CD4-positive, alpha-beta T cell treated with Interleukin-6 at 100 ng/mL for 8 hours (primary cell): ENCODE results near the gene TCAP.

Experiments
- DNase-seq: peaks from one replicate; pipeline ENCODE4 v3.0.0-alpha.2; 2020; ENCODE audit warnings: mixed read lengths, low spot score

Gene TCAP

GRCh38 chr17:39667945-39668924 lies 3.1 kb downstream of the TCAP start, which contains the start of gene PNMT:
Gene PNMT (plus strand): TSS chr17:39668453. CDS start chr17:39668476, 23 bp downstream.
- peak; percentile 70 for DNase-seq

DNA sequence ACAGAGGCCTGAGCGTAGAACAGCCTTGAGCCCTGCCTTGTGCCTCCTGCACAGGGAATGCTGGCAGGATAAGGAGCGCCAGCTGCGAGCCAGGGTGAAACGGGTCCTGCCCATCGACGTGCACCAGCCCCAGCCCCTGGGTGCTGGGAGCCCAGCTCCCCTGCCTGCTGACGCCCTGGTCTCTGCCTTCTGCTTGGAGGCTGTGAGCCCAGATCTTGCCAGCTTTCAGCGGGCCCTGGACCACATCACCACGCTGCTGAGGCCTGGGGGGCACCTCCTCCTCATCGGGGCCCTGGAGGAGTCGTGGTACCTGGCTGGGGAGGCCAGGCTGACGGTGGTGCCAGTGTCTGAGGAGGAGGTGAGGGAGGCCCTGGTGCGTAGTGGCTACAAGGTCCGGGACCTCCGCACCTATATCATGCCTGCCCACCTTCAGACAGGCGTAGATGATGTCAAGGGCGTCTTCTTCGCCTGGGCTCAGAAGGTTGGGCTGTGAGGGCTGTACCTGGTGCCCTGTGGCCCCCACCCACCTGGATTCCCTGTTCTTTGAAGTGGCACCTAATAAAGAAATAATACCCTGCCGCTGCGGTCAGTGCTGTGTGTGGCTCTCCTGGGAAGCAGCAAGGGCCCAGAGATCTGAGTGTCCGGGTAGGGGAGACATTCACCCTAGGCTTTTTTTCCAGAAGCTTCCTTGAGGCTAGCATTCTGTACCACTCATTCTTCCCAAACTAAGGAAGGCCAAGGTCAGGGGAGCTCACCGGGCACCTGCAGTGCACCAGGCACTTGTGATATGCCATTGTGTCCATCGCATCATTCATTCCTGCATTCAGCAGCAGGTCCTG lies 5.0 kb downstream of the TCAP start:
- no peak for DNase-seq

DNA sequence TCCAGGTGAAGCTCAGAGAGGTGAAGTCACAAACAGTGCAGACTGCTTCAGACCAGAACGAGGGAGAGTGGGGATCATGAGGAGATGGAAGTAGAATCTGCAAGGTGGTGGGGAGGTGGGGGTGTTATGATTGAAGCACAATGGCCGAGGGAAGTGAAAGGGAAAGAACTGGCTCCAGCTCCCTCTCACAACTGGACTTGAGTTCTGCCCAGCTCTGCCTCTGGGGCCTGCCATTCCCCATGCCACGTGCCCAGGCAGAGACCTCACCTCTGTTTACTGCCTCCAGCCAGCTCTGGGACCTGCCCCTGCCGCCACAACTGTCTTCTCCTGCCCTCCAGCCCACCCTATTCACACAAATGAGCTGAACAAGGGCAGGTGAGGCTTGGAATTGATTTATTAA lies 5.6 kb downstream of the TCAP start:
- DNase-seq: no peak

GRCh38 chr17:39671651-39672521 lies 6.7 kb downstream of the TCAP start:
- DNase-seq: no peak

DNA sequence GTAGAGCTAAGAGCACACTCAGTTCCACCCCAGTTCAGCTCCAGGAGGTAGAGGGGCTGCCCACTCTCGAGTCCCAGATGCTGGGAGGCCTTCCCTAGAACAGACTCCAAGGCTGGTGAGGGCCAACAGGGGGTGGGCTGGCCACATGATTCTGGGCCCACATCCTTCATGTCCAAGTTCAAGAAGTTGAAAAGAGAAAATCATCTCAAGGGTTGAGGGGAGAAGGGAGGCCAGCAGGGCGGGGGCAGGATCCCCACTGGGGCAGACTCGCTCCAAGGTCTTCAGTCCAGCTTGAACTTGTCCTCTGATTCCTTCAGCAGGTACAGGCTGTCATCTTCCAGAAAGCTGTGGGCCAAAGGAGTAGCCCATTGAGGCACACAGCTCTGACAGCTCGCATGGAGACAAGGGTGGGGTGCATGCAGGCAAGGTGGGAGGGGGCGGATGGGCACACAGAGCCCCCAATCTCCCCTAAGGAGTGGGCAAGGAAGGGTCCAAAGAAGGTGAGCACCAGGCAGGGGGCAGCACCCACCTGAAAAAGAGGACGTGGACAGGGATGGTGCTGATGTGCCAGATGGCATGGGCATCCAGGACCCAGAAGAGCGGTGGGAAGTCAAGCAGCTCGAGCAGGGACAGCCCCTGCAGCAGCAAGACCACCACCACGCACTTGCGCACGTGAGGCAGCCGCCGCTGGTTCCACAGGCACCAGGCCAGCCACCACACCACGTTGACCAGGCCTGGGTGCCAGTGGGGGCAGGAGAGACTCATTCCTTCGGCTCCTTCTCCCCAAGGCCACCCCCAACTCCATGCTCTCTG lies 7.6 kb downstream of the TCAP start:
- no peak for DNase-seq

DNA sequence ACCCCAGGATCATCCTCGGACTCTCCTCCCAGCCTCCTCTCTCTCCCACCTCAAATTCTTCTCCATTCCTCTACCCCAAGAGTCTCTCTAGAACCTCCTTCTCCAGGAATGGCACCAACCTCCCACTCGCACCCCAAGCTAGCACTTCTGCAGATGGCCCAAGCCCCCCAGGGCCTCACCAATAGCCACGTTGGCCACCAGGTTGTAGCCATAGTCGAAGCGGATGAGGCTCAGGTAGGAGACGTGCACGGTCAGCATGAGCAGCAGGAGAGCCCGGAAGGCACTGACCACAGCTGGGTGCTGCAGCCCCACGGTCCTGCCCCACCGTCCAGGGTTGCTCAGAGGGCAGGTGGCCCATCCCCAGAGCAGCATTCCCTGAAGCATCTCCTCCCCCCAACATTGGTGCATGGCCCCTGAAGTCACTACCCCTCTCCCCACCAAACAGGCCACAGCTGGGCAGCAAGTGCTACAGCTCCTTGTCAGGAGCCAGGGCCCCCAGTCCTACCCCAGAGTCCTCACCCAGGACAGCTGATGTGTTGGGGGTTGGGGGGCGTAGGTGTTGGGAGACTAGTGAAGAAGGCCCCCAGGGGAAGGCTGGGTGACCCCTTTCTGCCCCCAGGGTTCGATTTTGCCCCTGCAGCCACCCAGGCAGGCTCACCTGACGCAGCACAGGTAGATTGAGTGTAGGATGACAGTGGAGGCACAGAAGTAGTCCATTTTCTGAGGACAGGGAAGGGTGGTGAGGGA lies 8.4 kb downstream of the TCAP start:
- DNase-seq: no peak

- no peak for DNase-seq
Measured at GRCh38 chr17:39674179-39674578, 9.0 kb downstream of the TCAP start.

DNA sequence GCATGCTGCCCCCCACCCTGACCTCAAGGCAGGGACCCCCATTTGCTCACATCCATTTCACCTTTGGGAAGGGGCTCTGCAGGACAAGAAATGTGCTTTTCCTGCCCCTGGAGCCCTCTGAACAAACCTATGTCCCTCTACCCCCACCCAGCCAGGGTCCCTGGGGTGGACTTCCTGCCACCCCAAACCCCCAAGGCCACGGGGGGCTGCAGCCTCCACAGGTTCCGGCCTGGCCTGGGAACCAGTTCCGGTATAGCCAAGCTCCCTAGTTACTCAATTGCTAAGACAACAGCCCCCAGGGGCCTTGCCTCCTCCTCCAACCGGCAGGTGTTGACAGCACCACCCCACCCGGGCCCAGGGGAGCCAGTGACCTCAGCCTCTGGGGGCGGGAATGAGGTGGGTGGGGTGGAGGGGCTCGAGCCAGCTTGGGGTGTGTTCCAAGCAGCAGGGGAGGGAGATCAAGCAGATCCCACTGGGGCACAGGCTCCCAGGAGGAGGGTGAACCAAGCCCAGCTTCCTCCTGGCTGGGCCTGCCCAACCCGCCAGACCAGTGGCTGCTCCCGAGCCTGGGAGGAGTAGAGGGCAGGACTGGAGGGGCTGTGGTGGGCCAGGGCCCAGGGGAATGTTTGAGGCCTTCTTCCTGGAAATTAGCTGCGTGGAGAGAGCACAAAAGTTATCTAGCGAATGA lies 9.7 kb downstream of the TCAP start:
- no peak for DNase-seq

DNA sequence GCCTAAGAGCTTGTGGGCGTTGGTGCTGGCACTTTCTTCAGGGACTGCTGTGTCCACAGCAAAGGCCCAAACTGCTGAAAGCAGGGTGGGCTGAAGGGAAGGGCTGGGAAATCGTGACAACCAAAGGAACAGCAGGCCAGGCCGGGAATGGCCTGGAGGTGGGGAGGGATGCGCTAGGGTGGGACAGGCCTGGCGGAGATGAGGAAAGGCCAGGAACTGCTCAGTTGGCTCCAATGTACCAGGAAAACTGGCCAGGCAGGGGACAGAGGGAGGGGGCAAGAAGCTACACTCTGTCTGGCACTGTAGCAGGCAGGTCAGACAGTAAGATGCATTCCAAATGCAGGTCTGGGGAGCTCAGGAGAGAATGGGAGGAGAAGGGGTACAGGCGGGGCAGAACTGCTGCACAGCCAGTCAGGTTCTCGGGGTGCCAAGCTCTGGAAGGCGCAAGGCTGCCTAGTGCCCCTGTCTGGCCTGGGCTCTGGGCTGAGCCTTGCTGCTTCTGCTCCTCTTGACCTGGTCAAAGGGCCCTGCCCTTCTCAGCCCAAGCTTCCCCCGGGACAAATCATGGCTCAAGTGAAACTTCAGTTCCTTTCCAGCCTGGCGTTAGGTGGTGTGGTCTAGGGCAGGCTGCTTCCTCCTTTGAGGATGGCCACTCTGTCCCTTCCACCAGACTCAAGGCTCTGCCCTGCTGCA lies 10.4 kb downstream of the TCAP start:
- DNase-seq: no peak

GRCh38 chr17:39676198-39676819 lies 11.2 kb downstream of the TCAP start:
- peak; percentile 63 for DNase-seq

- DNase-seq: no peak
Measured at GRCh38 chr17:39677072-39677471, 11.9 kb downstream of the TCAP start.

GRCh38 chr17:39677542-39678339 lies 12.6 kb downstream of the TCAP start:
- no peak for DNase-seq

DNA sequence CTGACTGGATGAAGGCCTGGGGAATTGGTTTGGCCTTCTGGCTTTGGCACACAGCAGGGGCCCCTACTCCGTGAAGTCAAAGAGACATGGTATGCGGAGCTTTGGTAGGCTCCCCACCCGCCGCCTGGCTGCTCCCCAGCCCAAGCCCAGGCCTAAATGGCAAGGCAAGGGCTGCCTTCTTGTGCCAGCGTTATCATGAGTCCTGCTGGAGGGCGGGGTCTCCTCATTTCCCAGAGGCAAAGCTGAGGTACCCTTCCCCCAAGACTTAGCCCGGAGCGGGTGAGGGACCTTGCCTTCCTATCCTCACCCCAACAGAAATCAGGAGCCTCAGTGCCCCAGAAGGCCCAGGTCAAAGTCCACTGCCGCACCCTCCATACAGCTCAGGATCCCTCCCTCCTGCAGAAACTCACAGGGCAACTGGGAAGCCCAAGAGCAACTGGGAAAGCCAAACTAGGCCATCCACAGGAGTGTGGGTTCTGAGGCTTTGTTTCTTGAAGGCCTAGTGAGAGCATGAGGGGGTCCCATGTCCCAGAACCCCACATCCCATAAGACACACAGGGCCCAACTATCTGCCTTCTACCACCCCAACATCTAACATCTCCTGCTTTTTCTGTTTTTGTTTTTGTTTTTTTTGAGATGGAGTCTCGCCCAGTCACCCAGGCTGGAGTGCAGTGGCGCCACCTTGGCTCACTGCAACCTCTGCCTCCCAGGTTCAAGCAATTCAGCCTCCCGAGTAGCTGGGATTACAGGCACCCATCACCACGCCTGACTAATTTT lies 13.4 kb downstream of the TCAP start:
- no peak for DNase-seq

- DNase-seq: peak; percentile 59
Measured at GRCh38 chr17:39679521-39680192, 14.5 kb downstream of the TCAP start.

DNA sequence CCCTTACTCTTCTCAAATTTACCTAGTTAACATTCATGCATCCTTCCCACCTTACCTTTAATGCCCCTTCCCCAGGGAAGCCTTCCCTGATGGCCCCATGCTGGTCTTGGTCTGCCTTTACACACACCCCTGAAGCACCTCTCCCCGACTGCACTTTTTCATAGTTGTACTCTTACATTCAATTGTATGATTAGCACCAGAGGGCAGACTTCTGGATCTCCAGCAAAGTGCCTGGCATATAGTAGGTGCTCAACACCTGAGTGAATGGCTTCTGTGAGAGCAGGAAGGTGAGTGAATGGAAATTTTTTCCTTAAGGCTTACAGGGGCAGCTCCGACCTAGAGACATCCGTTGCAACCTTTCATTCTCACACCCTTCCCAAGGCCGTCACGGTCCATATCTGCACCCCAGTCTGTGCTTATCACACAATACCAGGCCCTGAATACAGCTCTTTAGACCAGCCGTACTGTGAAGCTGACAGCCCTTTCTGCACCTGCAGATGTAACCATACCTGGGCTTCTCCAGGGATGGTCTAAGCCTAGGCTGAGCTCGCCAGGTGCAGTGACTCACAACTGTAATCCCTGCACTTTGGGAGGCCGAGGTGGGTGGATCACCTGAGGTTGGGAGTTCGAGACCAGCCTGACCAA lies 18.3 kb downstream of the TCAP start:
- no peak for DNase-seq
